Epithelial cell of proximal tubule (primary cell): ENCODE measurements around the gene TMEM179. TPM values are rescaled to one million over a fixed set of nuclear protein-coding genes. Genes with fewer than 3 reads are reported as not detected.

Experiments used
- DNase-seq: peaks from one replicate; pipeline ENCODE4 v3.0.0-alpha.2; 2011; ENCODE audit warnings: low read depth
- H3K4me3 ChIP-seq: 2 replicates; pipeline ENCODE4 v1.5.1; 2011; ENCODE audit warnings: low read depth, mild to moderate bottlenecking, low read length
- CTCF ChIP-seq: conservative IDR thresholded peaks from 2 replicates; pipeline ENCODE4 v1.5.1; 2012; ENCODE audit warnings: low read depth, mild to moderate bottlenecking, low read length
- total RNA-seq: library from RNA; depleted of rRNA; stranded (reverse); fragments of >200 nt; gene quantifications from 2 replicates; pipeline ENCODE4 v1.2.3, GENCODE V29; 2015

Gene TMEM179
- total RNA-seq, 1 donor from 2014 or later = not detected

GRCh38 chr14:104576970-104577332 is 27.6 kb downstream of the TMEM179 start:
- no peak overlapping the region for H3K4me3 ChIP-seq
- DNase-seq = no peak
- TF ChIP-seq CTCF = no peak

GRCh38 chr14:104576232-104576969 is 28.2 kb downstream of the TMEM179 start:
- DNase-seq = no peak
- peak; percentile 17 for TF ChIP-seq CTCF
- no peak overlapping the region for H3K4me3 ChIP-seq

- TF ChIP-seq CTCF = no peak
- H3K4me3 ChIP-seq = no peak overlapping the region
- DNase-seq = no peak
Measured at GRCh38 chr14:104574978-104575583, 29.5 kb downstream of the TMEM179 start.

GRCh38 chr14:104574536-104574935 is 30.0 kb downstream of the TMEM179 start:
- H3K4me3 ChIP-seq = no peak overlapping the region
- DNase-seq = no peak
- no peak for TF ChIP-seq CTCF

- no peak for DNase-seq
- TF ChIP-seq CTCF = no peak
- no peak overlapping the region for H3K4me3 ChIP-seq
Measured at GRCh38 chr14:104573930-104574329, 30.6 kb downstream of the TMEM179 start.

GRCh38 chr14:104572668-104573067 is 31.9 kb downstream of the TMEM179 start:
- TF ChIP-seq CTCF = no peak
- H3K4me3 ChIP-seq = no peak overlapping the region
- no peak for DNase-seq
